ENCODE measurements around the gene SDF2.
"Not testable (repeated sequence)": the region's sequence is repeated elsewhere in the genome, so short reads cannot be mapped to it uniquely, and the experiment has no call there.

Gene SDF2

DNA sequence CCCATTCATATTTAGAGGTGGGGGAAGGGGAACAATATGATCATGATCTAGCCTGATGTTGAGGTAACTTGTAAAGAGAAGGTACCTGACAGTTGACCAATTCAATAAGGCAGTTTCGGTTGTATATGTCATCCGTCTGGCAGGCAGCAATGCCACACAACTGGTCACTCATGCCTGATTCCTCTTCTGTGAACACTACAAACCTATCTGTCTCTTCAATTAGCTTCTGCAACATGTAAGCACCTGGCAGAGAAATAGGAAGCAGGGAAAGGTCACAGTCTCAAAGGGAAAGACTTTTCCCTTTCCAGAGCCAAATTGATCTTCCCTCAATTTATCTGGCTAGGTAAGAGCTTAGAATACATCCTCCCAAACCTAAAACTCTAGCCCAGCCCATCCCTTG, 37.6 kb downstream of the SDF2 start:
- no peak for DNase-seq

DNA sequence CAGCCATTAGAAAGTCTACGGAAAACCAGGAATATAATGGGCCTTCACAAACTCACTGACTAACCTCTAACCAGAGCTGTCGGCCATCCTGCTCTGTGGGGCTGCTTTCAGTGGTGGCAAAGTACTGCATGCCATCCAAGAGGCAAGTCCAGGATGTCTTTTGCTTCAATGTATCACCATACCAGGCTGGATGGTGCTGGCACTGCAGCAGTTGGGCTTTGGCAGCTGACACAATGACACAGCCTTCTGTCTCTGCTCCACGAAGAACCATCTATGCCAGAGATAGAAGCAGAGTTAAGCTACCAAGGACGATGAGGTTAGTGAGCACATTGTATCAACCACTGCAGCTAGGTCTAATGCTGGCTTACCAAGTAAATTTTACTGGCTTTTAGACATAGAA, 38.0 kb downstream of the SDF2 start:
- no peak for DNase-seq

DNA sequence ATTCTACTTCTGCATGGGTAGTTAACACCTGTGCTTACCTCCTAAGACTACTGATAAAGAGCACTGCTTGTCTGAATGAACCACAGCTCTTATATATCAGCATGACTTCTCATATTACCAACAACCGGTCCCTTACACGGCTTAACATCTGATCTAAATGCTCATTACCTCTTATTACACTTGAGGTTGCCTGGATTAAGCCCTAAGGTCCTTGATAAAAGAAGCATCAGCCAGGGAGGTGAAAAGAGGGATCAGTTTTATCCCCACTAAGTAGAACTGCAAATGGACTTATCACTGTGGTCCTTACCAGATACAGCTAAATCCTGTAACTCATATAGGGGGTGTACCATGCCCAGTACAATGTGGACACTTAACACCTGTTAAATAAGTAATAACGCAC, 39.5 kb downstream of the SDF2 start:
- DNase-seq: no peak

DNA sequence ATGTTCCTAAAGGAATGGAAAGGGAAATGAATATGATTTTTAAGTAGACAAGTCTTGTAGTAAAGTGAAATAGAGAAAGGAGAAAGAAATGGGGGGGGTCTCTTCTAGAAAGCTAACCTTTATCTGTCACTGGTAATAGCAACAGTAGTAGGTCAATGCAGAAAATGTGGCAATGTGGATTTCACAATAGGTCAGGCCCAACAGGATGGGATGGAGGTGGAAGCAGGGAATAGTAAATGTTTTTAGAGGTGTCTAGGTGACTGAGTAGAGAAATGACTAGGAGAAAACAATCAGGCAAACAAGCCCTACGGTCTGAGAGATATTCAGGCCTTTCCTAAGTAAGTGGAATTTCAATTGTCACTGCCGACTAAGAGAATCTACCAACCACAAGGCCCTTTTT, 41.7 kb downstream of the SDF2 start:
- DNase-seq: no peak

DNA sequence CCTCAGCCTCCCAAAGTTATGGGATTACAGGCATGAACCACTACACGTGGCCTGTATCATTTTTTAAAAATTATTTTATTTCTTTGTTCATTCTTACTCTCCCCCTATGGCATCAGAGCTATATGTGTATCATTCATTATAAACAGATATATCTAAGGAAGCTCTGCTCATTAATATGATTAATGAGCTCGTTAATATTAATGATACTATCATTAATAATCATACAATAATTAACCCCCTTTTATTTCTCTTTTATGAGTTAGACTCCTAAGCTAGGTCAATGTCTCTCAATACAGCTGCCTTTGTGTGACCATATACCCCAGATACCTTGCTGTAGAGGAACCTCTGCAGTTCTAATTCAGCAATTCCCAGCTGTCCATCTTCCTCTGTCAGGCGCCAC, 43.2 kb downstream of the SDF2 start:
- no peak for DNase-seq

DNA sequence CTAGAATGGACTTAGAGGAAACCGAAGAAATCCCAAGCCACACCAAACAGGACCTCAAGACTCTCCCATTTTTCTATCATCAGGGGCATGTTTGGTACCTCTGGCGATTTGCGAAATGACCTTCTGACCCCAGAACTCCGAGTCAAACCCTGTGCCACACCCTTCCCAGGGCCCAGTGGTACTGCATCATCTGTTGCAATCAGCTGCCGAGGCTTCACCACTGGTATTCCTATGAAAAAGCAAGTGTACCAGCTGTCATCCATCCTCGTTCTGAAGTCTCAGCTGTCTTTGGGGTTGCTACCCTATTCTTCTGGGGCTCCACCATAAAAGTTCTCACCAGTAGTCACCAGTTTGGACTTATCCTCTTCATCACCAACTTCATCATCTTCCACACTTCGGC, 45.4 kb downstream of the SDF2 start:
- DNase-seq: no peak

DNA sequence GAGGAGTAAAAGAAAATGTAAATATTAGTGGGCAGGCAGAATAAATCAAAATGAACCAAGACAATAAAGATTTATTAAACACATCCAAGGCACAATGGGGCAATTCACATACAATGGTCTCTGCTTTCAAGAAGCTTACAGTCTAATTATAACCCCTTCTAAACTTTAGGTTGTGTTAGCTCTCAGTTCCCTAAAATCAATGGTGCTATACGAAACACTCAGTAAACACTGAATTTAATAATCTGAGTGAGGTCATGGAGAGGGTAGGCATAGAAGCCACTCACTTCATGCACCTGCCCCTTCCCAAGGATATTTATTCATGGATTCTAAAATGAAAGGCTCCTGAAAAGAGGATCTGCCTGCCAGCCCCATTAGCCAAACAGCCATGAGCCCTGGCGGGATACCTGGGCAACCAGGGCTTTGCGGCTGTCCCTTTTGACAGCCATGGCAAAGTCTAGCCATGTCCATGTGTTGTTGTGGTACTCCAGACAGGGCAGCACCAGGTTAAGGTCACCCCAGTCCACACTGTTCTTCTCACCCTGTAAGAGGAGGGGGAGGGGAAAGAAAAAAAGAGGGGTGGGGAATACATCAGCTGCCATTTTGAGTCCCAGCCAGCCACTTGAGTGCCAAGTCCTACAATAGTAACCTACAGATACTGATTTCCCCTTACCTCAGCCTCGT, 46.3 kb downstream of the SDF2 start:
- DNase-seq: no peak

DNA sequence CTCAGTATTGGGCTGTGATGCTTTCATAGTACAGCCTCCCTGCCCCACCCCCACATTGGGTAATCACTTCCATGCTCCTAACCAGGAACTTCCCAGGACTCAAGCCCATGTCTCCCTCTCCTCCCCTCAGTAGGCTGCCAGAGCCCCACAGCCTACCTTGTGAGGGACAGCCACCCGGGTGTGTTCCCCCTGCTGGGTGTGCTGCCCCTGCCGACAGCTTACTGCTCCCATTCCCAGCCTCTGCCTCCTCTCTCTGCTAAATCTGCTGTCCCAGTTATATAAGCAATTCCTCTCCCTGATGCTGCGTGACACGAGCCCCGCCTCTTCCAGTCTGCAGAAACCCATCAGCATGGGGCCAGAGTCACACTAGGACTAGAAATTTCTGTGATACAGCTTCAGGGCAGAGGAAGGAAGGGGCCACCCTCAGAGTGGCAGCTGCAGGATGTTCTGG, 47.8 kb downstream of the SDF2 start, which contains the start of gene RSKR:
RSKR (minus strand) TSS at position 255 of the 451 bp plus-strand sequence; CDS start at position 231, 24 bp downstream.
- no peak for DNase-seq

DNA sequence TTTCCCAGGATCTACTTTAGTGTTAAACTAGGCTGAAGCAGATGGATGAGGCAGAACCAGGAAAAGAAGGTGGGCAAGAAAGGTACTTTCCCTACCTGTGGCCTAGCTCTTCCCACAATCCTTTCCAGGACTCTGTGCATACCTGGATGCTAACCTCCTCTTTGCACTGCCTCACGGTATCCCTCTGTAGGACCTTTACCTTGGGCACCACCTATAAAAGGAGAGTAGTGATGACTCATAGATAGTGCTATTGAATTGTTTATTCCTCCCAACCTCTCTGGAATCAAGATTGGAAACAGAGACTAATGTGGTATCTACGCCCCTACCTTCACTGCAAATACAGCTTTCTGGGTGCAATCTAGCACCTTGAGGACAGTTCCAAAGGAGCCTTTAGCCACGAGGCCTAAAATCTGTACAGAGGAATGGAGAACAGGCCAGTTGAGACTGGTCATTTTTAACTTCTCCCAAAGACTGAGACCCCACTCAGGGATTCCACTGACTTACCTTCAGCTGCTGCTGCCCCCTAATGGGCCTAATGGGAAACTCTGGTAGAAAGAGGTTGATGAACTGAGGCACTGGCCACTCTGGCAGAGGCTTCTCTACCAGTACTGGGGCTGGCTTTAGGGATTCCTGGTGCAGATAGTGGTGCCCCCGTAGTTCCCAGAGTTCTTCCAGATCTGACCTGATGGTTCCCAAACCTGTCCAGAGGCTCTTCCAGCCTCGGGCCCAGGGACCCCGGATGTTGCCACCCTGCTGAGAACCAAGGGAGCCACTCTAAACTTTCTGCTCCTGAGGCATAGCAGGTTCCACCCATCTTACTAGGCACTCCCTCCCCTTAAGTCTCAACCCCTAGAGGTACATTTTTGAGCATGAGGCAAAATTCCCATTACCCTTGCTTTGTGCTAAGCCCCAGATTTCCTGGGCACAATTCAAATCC, 48.5 kb downstream of the SDF2 start:
- no peak for DNase-seq

DNA sequence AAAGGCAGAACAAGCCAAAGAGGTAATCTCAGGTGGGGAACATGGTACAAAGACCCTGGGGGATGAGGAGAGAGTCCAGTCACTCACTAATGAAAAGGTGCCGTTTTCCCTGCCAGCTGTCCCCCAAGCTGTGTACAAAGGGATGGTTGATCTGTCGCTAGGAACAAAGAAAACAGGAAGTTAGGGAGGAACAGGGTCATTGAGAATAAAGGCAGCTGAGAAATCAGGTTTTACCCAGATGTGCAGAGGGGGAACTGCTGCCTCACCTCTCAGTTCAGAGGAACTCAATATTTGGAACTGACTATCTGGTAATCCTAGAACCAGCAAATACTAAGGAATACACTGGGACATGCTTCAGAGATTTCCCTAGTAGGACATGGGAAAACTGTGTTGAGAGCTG, 49.2 kb downstream of the SDF2 start:
- no peak for DNase-seq

DNA sequence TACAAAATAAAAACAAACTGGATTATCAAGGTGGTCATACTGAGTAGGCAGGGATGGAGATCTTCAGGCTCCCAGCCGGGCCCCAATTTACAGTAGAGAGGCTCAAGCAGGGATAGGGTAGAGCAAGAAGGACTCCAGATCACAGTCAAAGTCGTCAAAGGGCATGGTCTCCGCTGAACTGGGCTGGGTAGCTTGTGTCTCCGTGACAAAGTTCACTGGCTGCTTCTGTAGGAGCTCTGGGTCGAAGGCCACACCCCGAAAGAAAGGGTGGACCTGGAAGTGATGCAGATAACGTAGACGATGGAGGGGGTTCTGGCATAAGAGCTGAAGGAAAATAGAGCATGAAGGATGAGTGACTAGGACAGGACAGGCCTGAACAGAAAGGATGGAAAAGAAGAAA, 51.3 kb downstream of the SDF2 start:
- DNase-seq: no peak

DNA sequence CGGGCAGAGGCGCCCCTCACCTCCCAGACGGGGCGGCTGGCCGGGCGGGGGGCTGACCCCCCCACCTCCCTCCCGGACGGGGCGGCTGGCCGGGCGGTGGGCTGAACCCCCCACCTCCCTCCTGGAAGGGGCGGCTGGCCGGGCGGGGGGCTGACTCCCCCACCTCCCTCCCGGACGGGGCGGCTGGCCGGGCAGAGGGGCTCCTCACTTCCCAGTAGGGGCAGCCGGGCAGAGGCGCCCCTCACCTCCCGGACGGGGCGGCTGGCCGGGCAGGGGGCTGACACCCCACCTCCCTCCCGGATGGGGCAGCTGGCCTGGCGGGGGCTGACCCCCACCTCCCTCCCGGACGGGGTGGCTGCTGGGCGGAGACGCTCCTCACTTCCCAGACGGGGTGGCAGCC, 57.7 kb downstream of the SDF2 start:
- not testable (repeated sequence) for DNase-seq

DNA sequence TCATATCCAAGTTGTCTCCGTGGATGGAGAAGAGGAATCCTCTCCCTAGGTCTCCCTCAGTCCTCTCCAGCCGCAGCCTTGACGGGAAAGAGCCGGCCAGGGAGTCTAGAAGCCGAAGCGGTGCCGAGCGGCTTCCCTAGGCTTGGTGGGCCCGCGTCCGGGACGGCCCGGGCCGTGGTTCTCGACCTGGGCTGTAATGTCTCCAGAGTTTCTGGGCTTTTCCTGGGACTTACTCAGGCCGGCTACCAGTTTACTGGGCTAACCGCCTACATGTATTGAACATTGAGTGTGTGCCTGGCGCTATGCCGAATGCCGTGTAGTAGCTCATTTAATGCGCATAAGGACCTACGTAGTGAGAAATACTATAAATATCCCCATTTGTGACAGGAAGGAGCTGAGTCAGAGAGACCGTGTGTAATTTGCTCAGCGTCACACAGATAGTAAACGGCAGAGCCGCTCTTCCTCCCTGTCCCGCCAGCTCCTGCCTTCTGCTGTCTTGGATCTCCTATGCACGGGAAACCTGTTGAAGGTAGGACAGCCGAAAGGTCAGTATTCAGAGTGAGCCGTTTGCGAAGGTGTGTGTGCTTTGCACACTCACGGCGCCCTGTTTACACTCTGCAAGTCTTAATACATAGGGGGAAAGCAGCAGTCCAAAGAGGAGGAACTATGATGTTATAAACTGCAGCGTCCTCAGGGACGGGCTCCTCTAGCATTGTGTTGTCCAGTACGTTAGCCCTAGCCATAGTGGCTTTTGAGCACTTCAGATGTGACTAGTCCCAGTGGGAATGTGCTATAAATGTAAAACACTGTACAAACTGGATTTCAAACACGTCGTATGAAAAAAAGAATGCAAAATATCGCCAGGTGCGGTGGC, 62.2 kb downstream of the SDF2 start:
- DNase-seq: peak; percentile 80

DNA sequence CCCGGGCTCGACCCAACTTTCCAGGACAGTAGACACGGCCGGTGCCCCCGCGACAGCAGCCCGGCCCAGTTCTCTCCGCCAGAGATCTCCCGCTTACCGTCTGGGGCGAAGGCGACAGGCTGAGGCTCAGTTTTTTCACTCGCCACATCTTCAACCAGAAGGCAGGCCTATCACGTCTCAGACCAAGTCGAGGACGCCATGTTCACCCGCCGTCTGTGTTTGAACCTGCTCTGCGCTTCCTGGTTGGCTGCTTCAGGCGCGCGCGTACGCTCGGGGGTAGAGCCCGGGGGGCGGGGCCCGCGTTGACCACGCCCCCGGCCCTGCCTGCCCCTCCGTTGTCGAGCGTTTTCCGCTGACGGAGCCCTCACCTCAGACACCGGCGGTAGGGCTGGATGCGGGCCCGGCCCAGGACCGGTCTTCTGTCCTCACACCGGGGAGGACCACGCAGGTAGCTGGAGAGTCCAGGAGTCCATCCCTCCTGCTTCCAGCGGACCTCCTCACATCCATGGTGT, 62.9 kb downstream of the SDF2 start, which contains the start of gene SPAG5:
SPAG5 (minus strand) TSS at position 227 of the 512 bp plus-strand sequence; CDS start at position 148, 79 bp downstream.
- peak; percentile 79 for DNase-seq

DNA sequence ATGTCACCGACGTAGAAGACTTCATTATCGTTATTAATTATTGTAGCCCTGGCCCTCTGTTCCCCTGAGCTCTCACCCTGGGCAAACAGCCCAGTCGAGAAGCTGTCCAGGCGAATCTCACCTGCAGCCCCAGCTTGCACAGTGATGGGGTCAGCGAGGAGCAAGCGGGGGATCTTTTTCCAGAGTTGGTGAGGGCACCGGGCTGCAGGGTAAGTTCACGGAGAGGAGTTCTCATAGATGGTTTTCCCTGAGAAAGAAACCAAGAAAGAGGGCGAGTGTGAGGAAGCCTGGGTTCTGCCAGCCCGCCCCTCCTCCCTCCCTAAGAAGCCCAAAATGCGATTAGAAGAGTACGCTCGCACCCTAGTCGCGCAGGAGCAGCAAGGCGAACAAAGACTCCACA, 63.3 kb downstream of the SDF2 start:
- DNase-seq: no peak

All from SIG-M5 (cell line).